Gastroesophageal sphincter (tissue), 4 donors: Measurements from ENCODE around the gene CDH4. TPM values are rescaled to one million over a fixed set of nuclear protein-coding genes. Genes with fewer than 3 reads are reported as not detected.
"Not testable (repeated sequence)": the region's sequence is repeated elsewhere in the genome, so short reads cannot be mapped to it uniquely, and the experiment has no call there.

Experiments
- ATAC-seq: fragments of 150-250 bp; one replicate; pipeline ENCODE4 v1.9.1; 2016; ENCODE audit warnings: mild to moderate bottlenecking, moderate library complexity
- H3K27ac ChIP-seq, 4 donors: fragments of 200-600 bp; sonication (generic) in 3 of 4; 1 replicate in 3 of 4; 2 replicates in 1 of 4; pipeline ENCODE4 v1.5.1; 2016 to 2019
- H3K27me3 ChIP-seq: fragments of 200-600 bp; sonication (generic); one replicate; pipeline ENCODE4 v1.5.1; 2019
- H3K36me3 ChIP-seq, 2 donors: fragments of 200-600 bp; sonication (generic); one replicate each; pipeline ENCODE4 v1.5.1; 2019; ENCODE audit warnings: control low read depth in 1 of 2
- H3K4me1 ChIP-seq, 3 donors: fragments of 200-600 bp; sonication (generic); 1 replicate in 2 of 3; 2 replicates in 1 of 3; pipeline ENCODE4 v1.5.1; 2016 to 2019; ENCODE audit warnings: control low read depth in 2 of 3
- H3K4me3 ChIP-seq, 2 donors: fragments of 200-600 bp; sonication (generic); one replicate each; pipeline ENCODE4 v1.5.1; 2019; ENCODE audit warnings: mild to moderate bottlenecking in 1 of 2, moderate library complexity in 1 of 2
- H3K9me3 ChIP-seq, 3 donors: fragments of 200-600 bp; sonication (generic); one replicate each; pipeline ENCODE4 v1.5.1; 2017 to 2019; ENCODE audit warnings: control low read depth in 2 of 3
- EP300 ChIP-seq: sonication (generic); formaldehyde crosslinking; IDR thresholded peaks from one replicate; pipeline ENCODE4 v1.6.1; 2017; ENCODE audit warnings: antibody characterized with exemption, mild to moderate bottlenecking
- POLR2A ChIP-seq, 2 donors: fragments of 450-650 bp; IDR thresholded peaks; one replicate each; pipeline ENCODE4 v1.6.1; 2017; ENCODE audit warnings: antibody characterized with exemption in 2 of 2, mild to moderate bottlenecking in 2 of 2, moderate library complexity in 1 of 2
- POLR2AphosphoS5 ChIP-seq: sonication (generic); formaldehyde crosslinking; IDR thresholded peaks from one replicate; pipeline ENCODE4 v1.6.1; 2017; ENCODE audit warnings: antibody characterized with exemption
- WGBS, 2 donors: methylation state at CpG; one replicate each; pipeline ENCODE4 v1.1.5; 2018; ENCODE audit warnings: low coverage in 1 of 2; 5-methylcytosine and 5-hydroxymethylcytosine counted together
- total RNA-seq, 4 donors: library from RNA; depleted of rRNA; stranded (reverse); fragments of >200 nt; gene quantifications; one replicate each; pipeline ENCODE4 v1.1.0, GENCODE V29; 2016
- TF ChIP-seq, protein P1 (sequence below), 4 experiments: fragments of 200-600 bp in 2 of 4; fragments of 450-650 bp in 2 of 4; sonication (generic) in 1 of 4; IDR thresholded peaks; one replicate each; pipeline ENCODE4 v1.5.1; 2017 to 2019; ENCODE audit warnings: antibody characterized with exemption in 4 of 4, mild to moderate bottlenecking in 2 of 4, moderate library complexity in 2 of 4

CDH4 gene
- total RNA-seq, 4 donors from 2014 or later, result under 0.01 to 1.5 (median 0.42) TPM; not detected in 1

DNA sequence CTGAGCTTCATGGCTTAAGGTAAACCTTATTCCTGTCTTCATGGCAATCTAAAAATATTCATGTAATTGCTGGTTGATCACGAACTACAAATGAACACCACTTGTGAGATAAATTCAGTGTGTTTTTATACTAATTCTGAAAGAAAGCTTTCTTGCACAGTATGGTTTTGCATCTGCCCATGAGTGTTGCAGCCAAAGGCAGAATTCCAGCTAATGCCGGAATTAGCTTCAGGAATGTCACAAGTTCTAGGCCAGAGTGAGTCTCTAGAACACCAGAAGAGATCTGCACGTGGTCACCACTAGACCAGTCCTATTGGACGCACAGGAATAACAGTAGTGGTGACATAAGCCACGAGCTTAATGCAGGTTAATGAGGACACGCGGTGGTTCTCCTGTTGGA is 223.7 kb downstream of the CDH4 start:
- Histone ChIP-seq H3K36me3 (no peaks in the 10 kb centered on the region), H3K4me1 (no peaks in the 10 kb centered on the region), H3K27ac (no peak overlapping the region), H3K27me3 (peaks cover 40% of the 10 kb centered on the region), H3K4me3 (no peak overlapping the region), H3K9me3 (peaks cover 0 to 14% (median 0%) of the 10 kb centered on the region in 3 donors)
- TF ChIP-seq EP300 (no peak), POLR2AphosphoS5 (no peak), POLR2A (IDR thresholded peaks at IDR 0.05) (no peak)
- TF ChIP-seq, protein P1, sequence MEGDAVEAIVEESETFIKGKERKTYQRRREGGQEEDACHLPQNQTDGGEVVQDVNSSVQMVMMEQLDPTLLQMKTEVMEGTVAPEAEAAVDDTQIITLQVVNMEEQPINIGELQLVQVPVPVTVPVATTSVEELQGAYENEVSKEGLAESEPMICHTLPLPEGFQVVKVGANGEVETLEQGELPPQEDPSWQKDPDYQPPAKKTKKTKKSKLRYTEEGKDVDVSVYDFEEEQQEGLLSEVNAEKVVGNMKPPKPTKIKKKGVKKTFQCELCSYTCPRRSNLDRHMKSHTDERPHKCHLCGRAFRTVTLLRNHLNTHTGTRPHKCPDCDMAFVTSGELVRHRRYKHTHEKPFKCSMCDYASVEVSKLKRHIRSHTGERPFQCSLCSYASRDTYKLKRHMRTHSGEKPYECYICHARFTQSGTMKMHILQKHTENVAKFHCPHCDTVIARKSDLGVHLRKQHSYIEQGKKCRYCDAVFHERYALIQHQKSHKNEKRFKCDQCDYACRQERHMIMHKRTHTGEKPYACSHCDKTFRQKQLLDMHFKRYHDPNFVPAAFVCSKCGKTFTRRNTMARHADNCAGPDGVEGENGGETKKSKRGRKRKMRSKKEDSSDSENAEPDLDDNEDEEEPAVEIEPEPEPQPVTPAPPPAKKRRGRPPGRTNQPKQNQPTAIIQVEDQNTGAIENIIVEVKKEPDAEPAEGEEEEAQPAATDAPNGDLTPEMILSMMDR (IDR thresholded peaks at IDR 0.05), result no peak
- 56 to 83% methylated on average over 4 to 6 of the region's 7 CpGs for WGBS, 2 donors
- ATAC-seq, result no peak

DNA sequence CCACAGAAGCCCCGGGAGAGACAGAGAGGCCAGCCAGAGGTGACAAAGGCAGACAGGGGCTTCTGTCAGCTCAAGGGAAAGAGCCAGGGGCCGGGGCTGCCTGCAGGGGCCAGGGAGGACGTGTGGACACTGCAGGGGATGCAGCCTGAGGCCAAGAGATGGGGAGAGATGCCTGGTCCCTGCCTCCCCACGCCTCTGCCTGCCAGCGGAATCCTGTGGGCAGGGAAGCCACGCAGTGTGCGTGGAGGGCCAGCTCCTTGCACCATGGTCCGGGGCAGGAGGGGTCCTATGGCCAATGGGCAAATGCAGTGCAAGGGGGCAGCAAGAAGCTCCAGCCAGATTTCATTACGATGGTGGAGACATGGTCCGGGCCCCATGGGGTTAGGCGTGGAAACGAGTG is 224.9 kb downstream of the CDH4 start:
- Histone ChIP-seq H3K27ac (no peak overlapping the region), H3K9me3 (peaks cover 0 to 14% (median 0%) of the 10 kb centered on the region in 3 donors), H3K27me3 (peaks cover 40% of the 10 kb centered on the region), H3K36me3 (no peaks in the 10 kb centered on the region), H3K4me1 (no peaks in the 10 kb centered on the region), H3K4me3 (no peak overlapping the region)
- WGBS, 2 donors, result 24 to 60% methylated on average over 2 to 3 of the region's 12 CpGs
- no peak for ATAC-seq
- no peak for TF ChIP-seq POLR2AphosphoS5
- TF ChIP-seq, protein P1 (IDR thresholded peaks at IDR 0.05), result no peak
- TF ChIP-seq EP300, result no peak
- no peak for TF ChIP-seq POLR2A (IDR thresholded peaks at IDR 0.05)

DNA sequence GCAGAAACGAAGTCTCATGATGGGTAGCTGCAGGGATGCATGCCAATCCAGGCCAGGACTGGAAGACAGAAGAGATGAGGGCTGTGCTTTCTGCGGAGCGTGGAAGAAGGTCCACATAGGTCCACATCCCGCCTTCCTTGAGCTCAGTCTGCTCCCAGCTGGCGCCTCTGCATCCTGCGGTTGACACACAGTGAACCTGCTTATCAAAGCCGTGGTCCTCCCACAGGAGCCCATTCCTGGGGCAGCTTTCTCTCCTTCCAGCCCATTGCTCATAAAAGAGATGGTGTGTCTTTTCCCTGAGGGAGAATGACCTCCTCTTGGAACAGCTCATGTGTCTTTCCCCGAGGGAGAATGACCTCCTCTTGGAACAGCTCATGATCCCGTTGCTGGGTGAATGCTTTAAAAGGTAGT is 225.4 kb downstream of the CDH4 start:
- WGBS, 2 donors, result 40 to 67% methylated on average over 1 to 3 of the region's 9 CpGs
- Histone ChIP-seq H3K9me3 (peaks cover 0 to 14% (median 0%) of the 10 kb centered on the region in 3 donors), H3K4me1 (no peaks in the 10 kb centered on the region), H3K27ac (no peak overlapping the region), H3K4me3 (no peak overlapping the region), H3K36me3 (no peaks in the 10 kb centered on the region), H3K27me3 (peaks cover 40% of the 10 kb centered on the region)
- ATAC-seq, result no peak
- TF ChIP-seq EP300, result no peak
- no peak for TF ChIP-seq POLR2A (IDR thresholded peaks at IDR 0.05)
- TF ChIP-seq, protein P1 (IDR thresholded peaks at IDR 0.05), result no peak
- no peak for TF ChIP-seq POLR2AphosphoS5

GRCh38 chr20:61478094-61478493 is 226.0 kb downstream of the CDH4 start:
- TF ChIP-seq POLR2AphosphoS5 (no peak), POLR2A (IDR thresholded peaks at IDR 0.05) (no peak), EP300 (no peak)
- TF ChIP-seq, protein P1 (IDR thresholded peaks at IDR 0.05), result no peak
- no peak overlapping the region for H3K27ac ChIP-seq
- H3K9me3 ChIP-seq, result peaks cover 0 to 14% (median 0%) of the 10 kb centered on the region in 3 donors
- 59 to 61% methylated on average over 4 to 5 of the region's 9 CpGs for WGBS, 2 donors
- H3K36me3 ChIP-seq, result no peaks in the 10 kb centered on the region
- peaks cover 40% of the 10 kb centered on the region for H3K27me3 ChIP-seq
- H3K4me1 ChIP-seq, result no peaks in the 10 kb centered on the region
- ATAC-seq, result no peak
- H3K4me3 ChIP-seq, result no peak overlapping the region

DNA sequence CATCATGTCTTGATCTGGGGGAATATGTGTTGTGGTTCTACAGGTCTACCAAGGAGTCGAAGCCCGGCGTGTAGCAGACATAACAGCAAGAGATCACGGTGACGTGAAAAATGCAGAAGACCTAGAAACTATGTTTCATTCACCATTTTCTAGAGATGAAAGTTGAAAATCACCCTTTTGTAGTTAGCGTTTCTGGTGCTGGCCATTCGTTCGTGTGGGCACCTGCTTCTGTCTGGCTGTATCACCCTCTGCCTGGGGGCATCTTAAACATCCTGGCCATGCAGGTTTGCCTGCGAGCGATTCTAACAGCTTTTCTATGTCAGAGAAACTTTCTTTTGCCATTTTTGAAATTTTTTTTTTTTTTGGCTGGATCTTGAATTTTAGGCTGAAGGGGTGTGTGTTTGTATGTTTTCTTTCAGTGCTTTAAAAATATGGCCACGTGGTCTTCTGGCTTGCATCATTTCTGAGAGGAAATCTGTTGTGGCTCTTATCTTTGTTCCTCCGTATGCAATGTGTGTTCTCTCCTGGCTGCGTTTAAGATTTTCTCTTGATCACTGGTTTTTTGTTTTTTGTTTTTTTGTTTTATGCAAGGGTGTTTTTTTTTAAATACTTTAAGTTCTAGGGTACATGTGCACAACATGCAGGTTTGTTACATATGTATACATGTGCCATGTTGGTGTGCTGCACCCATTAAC is 226.7 kb downstream of the CDH4 start:
- no peak for ATAC-seq
- WGBS, 2 donors, result 78 to 84% methylated on average over 4 to 13 of the region's 13 CpGs
- no peak overlapping the region for H3K4me3 ChIP-seq
- H3K27ac ChIP-seq, result no peak overlapping the region
- H3K36me3 ChIP-seq, result no peaks in the 10 kb centered on the region
- H3K9me3 ChIP-seq, result peaks cover 0 to 14% (median 0%) of the 10 kb centered on the region in 3 donors
- no peaks in the 10 kb centered on the region for H3K4me1 ChIP-seq
- TF ChIP-seq, protein P1 (IDR thresholded peaks at IDR 0.05), result no peak
- no peak for TF ChIP-seq POLR2AphosphoS5
- no peak for TF ChIP-seq EP300
- no peak for TF ChIP-seq POLR2A (IDR thresholded peaks at IDR 0.05)
- peaks cover 40% of the 10 kb centered on the region for H3K27me3 ChIP-seq

DNA sequence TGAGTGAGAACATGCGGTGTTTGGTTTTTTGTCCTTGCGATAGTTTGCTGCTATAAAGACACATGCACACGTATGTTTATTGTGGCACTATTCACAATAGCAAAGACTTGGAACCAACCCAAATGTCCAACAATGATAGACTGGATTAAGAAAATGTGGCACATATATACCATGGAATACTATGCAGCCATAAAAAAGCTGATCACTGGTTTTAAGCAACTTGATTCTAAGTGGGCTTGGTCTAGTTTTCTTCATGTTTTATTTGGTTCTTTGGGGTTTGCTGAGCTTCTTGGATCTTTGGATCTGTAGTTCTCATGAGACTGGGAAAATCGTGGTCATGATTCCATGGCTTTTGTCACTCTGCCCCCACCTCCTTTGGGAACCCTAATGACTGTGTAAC is 227.4 kb downstream of the CDH4 start:
- H3K4me3 ChIP-seq, H3K27ac ChIP-seq, H3K36me3 ChIP-seq, H3K4me1 ChIP-seq, ATAC-seq: not testable (repeated sequence)
- Histone ChIP-seq H3K27me3 (peaks cover 33% of the 10 kb centered on the region), H3K9me3 (peaks cover 0 to 14% (median 0%) of the 10 kb centered on the region in 3 donors)
- 93 to 100% methylated on average over 1 to 4 of the region's 4 CpGs for WGBS, 2 donors
